HT-29 (cell line): ENCODE results near the gene PITRM1. TPM values are rescaled to one million over a fixed set of nuclear protein-coding genes. Genes with fewer than 3 reads are reported as not detected.

Experiments
- DNase-seq: peaks from one replicate; pipeline ENCODE4 v3.0.0-alpha.2; 2015; ENCODE audit warnings: low spot score
- total RNA-seq: library from RNA; depleted of rRNA; stranded (reverse); fragments of >200 nt; shearing (Covaris generic); gene quantifications from 2 replicates; pipeline ENCODE4 v1.2.3, GENCODE V29; 2014

Gene PITRM1
- total RNA-seq, 1 experiment from 2014 or later: 80.7 TPM

- no peak for DNase-seq
Measured at GRCh38 chr10:3141351-3142005, 31.1 kb downstream of the PITRM1 start.

GRCh38 chr10:3140280-3140679, 32.3 kb downstream of the PITRM1 start:
- no peak for DNase-seq

- DNase-seq: no peak
Measured at GRCh38 chr10:3139216-3139910, 33.2 kb downstream of the PITRM1 start.

GRCh38 chr10:3137958-3138726, 34.4 kb downstream of the PITRM1 start:
- no peak for DNase-seq

- no peak for DNase-seq
Measured at GRCh38 chr10:3136763-3137611, 35.6 kb downstream of the PITRM1 start.

- DNase-seq: no peak
Measured at GRCh38 chr10:3136336-3136735, 36.2 kb downstream of the PITRM1 start.

- no peak for DNase-seq
Measured at GRCh38 chr10:3135006-3135405, 37.6 kb downstream of the PITRM1 start.

- DNase-seq: no peak
Measured at GRCh38 chr10:3133948-3134347, 38.6 kb downstream of the PITRM1 start.

GRCh38 chr10:3132036-3133025, 40.3 kb downstream of the PITRM1 start:
- DNase-seq: no peak

GRCh38 chr10:3131098-3131497, 41.5 kb downstream of the PITRM1 start:
- peak; percentile 32 for DNase-seq

- no peak for DNase-seq
Measured at GRCh38 chr10:3129581-3130340, 42.8 kb downstream of the PITRM1 start.

- DNase-seq: no peak
Measured at GRCh38 chr10:3128379-3129130, 44.0 kb downstream of the PITRM1 start.

- no peak for DNase-seq
Measured at GRCh38 chr10:3127921-3128320, 44.7 kb downstream of the PITRM1 start.

GRCh38 chr10:3126741-3127346, 45.7 kb downstream of the PITRM1 start:
- DNase-seq: no peak

GRCh38 chr10:3126249-3126648, 46.3 kb downstream of the PITRM1 start:
- DNase-seq: no peak

- no peak for DNase-seq
Measured at GRCh38 chr10:3125527-3126170, 46.9 kb downstream of the PITRM1 start.

GRCh38 chr10:3124412-3125175, 48.0 kb downstream of the PITRM1 start:
- DNase-seq: no peak
